ENCODE measurements around the gene GMPR2.

- TF ChIP-seq SETDB1 (CRISPR knock-in tag; IDR thresholded peaks at IDR 0.05; ENCODE audit: borderline replicate concordance) (no peak), CTCF (CRISPR knock-in tag; IDR thresholded peaks at IDR 0.05) (no peak), XRCC5 (optimal IDR thresholded peaks at IDR 0.05; ENCODE audit: low read length) (no peak), ZBTB1 (CRISPR knock-in tag; IDR thresholded peaks at IDR 0.05; ENCODE audit: borderline replicate concordance) (no peak), ZNF317 (CRISPR knock-in tag; IDR thresholded peaks at IDR 0.05) (no peak), FOXO1 (CRISPR knock-in tag; IDR thresholded peaks at IDR 0.05) (no peak), ZNF468 (CRISPR knock-in tag; IDR thresholded peaks at IDR 0.05) (no peak), HDAC1 (CRISPR knock-in tag; IDR thresholded peaks at IDR 0.05) (no peak), CENPX (CRISPR knock-in tag; IDR thresholded peaks at IDR 0.05) (no peak), MAX (IDR thresholded peaks at IDR 0.05) (no peak), FOXA3 (CRISPR knock-in tag; IDR thresholded peaks at IDR 0.05) (no peak), MXI1 (IDR thresholded peaks at IDR 0.05; ENCODE audit: borderline replicate concordance, low read depth, low read length) (no peak), EZH2 (conservative IDR thresholded peaks at IDR 0.05; ENCODE audit: low read depth, low read length) (no peak)
Measured at GRCh38 chr14:24284501-24285035, 51.8 kb downstream of the GMPR2 start.
